HG02571 (cell line): ENCODE measurements around the gene SMTNL2.
"Not testable (repeated sequence)": the region's sequence is repeated elsewhere in the genome, so short reads cannot be mapped to it uniquely, and the experiment has no call there.

ENCODE experiments used
- ATAC-seq: cut with Tn5 transposase; IDR thresholded peaks from one replicate; pipeline ENCODE4 v1.9.1; 2021; ENCODE audit warnings: mild to moderate bottlenecking, moderate library complexity; ENCODE audit not compliant: unreplicated experiment

Gene SMTNL2

DNA sequence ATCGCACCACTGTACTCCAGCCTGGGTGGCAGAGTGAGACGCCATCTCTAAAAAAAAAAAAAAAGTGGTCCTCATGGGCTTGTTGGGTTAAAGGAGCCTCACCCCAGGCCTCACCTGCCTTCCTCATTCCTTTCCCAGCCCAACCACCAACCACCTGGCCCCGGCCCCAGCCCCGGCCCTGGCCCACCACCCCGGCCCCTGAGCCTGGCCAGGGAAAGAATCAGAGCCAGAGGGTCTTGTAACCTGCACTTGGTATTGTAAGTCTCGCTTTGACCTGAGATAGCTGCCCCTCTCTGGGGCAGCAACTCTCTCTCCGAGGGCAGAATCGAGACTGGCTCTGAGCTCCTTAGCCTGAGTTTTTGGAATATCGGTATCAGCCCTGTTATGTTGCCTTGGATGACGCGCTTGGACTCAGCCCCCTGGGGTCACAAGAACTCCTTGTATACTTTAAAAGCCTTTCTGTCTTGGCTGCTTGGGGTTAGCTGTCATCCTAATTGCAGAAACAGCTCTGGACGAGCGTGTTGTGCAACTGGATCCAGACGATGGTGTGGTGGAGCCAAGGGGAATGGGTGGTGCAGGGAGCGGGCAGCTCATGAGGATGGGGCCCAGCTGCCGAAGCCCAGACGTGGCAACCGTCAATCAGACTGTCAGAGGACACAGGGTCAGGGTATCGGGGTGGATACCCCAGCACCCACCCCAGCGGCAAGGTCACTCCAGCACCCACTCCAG, 14.6 kb downstream of the SMTNL2 start:
- ATAC-seq = no peak

DNA sequence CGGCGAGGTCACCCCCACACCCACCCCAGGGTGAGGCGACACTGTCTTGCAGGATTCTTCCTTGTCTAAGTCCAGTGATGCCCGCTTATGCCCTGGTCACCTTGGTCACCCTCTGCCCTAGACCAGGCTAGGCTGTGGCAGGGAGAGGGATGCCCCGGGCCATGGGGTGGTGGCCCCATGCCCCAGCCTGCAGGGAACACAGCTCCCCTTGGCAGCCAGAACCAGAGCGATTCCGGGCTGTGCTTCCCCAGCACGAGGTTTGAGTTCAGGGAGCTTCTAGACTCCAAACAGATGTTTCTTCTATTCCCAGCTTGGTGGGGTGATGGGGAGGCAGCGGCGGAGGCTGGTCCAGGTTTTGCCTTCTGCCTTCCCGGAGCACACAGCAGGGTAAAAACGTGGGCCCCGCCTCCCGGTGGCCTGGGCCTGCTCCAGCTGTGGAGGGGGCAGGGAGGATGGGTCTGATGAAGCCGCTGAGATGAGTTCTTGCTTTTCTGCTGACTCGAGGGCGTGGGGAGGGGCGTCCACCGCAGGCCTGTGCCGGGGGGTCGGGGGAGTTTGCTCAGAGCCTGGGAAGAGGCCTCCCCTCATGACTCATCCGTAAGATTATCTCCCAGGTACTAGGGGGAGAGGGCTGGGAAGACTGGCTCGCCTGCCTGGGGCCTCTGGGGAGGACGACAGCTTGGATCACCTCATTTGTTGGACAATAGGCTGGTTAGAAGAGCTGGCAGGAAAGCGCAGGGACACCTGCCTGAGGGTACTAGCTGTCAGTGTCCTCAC, 15.4 kb downstream of the SMTNL2 start:
- no peak for ATAC-seq

DNA sequence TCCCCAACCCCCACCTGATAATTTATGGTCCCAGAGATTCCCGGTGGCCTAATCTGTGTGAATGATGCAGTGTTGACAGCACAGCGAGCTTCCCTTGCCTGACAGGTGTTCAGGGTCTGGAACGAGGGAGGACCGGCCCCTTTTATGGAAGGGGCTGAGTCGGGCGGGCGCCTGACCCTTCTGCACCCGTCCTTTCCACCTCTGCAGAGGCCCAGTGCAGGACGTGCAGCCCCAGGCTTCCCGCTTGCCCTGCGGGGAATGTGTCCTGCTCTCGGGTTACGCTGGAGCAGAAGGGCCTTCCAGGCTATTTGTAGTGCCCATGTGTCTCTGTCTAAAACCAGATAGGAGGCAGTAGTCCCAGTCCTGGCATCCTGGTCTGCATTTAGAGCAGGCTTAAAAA, 16.2 kb downstream of the SMTNL2 start:
- no peak for ATAC-seq

DNA sequence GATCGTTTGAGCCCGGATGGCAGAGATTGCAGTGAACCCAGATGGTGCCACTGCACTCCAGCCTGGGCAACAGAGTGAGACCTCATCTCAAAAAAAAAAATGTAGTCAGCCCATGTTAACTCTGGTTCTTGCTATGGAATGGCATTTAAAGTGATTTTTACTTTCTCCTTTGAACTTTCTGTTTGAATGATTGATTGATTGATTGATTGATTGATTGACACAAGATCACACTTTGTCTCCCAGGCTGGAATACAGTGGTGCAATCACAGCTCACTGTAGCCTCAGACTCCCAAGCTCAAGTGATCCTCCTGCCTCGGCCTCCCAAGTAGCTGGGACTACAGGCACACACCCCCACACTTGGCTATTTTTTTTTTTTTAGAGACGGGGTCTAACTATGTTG, 17.0 kb downstream of the SMTNL2 start:
- ATAC-seq = no peak

DNA sequence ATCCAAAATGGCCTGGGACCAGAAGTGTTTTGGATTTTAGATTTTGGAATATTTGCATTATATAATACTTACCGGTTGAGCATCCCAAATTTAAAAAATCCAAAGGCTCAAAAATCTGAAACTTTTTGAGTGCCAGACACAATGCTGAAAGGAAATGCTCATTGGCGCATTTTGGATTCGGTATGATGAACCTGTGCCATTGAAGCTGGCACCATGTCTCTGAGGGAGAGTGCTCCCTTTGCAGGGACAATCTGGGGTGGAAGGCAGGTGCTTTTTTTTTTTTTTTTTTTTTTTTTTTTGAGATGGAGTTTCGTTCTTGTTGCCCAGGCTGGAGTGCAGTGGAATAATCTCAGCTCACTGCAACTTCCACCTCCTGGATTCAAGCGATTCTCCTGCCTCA, 17.7 kb downstream of the SMTNL2 start:
- ATAC-seq = no peak

- no peak for ATAC-seq
These were observed 19.8 kb downstream of the SMTNL2 start for GRCh38 chr17:4604111-4604644.

DNA sequence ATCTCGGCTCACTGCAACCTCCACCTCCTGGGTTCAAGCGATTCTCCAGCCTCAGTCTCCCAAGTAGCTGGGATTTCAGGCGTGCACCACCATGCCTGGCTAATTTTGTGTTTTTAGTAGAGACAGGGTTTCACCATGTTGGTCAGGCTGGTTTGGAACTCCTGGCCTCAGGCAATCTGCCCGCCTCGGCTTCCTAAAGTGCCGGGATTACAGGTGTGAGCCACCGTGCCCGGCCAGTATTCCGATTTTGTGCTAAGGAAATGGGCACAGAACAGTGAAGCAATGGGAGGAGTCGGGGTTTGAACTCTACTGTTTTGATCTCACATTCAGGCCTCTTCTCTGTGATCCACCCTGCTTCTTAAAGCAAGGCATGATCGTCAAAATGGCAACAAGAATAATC, 20.4 kb downstream of the SMTNL2 start:
- not testable (repeated sequence) for ATAC-seq

DNA sequence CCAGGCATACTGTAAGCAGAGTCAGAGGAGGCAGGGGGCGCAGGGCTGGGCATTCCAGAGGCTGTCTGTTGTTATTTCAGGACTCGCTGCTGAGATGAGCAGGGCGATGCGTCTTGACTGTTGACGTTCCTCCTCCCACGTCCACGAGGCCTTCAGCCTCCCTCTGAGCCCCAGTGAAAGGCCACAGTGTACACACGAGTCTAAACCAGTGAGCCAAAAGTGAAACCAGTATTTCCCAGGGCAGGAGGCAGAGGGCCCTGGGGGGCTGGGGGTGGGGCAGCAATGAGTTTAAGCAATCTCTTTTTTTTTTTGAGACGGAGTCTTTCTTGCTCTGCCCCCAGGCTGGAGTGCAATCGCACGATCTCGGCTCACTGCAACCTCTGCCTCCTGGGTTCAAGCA, 21.5 kb downstream of the SMTNL2 start:
- no peak for ATAC-seq

DNA sequence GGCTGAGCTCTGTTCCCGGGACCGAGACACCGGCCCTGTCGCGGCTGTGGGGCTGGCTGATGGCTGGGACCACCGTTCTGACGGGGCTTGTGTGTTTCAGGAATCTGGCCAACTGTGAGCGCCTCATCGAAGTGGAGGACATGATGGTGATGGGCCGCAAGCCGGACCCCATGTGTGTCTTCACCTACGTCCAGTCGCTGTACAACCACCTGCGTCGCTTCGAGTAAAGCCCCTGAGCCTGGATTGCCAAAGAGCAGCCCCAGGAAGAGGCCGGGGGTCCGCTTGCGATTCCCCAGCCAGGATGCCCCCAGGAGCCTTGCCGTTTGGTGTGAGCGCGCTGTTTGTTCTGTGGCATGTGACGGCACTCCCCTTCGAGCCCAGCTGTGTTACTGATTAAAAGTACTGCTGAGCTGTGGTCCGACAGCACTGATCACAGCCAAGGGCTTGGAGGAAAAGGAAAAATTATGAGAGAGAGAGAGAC, 23.0 kb downstream of the SMTNL2 start:
- no peak for ATAC-seq

- ATAC-seq = no peak
These were observed 23.5 kb downstream of the SMTNL2 start for GRCh38 chr17:4607773-4608187.

DNA sequence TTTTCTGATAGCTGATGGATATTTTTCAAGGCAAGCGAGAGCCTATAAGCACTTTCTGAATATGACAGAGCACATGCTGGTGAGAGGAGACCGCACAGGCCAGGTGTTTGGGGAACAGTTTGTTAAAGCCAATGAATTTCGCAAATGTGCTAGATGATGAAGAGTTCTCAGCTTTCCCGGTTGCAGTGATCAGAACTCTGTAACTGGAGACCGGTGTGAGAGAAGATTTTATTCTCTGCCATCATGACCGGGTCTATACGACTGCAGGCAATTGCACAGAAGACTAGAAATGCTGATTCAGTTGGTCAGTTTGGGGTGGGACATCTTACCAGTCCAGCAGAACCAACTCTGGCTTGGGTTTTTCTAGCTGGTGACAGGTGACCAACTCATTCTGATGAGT, 25.4 kb downstream of the SMTNL2 start:
- ATAC-seq = no peak

- no peak for ATAC-seq
These were observed 25.8 kb downstream of the SMTNL2 start for GRCh38 chr17:4610162-4610561.

DNA sequence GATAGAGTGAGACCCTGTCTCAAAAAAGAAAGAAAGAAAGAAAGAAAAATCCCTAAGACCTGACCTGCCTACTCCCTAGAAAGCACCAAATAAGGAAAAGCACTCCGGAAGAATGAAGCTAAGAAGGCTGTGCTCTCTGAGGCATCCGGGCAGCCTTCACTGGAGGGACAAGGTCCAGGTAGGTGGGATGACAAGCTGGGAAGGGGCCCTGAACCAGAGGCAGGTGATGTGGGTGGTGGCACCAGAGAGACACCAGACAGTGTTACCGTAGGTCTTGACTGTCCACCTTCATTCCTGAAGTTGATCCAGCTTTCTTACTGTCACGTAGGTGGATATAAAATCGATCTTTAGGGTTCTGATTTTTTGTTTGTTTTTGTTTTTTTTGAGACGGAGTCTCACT, 26.3 kb downstream of the SMTNL2 start:
- ATAC-seq = no peak

- no peak for ATAC-seq
These were observed 32.1 kb downstream of the SMTNL2 start for GRCh38 chr17:4616476-4616875.

GRCh38 chr17:4617090-4617489, 32.8 kb downstream of the SMTNL2 start:
- ATAC-seq = no peak

- ATAC-seq = no peak
These were observed 33.4 kb downstream of the SMTNL2 start for GRCh38 chr17:4617590-4618351.

DNA sequence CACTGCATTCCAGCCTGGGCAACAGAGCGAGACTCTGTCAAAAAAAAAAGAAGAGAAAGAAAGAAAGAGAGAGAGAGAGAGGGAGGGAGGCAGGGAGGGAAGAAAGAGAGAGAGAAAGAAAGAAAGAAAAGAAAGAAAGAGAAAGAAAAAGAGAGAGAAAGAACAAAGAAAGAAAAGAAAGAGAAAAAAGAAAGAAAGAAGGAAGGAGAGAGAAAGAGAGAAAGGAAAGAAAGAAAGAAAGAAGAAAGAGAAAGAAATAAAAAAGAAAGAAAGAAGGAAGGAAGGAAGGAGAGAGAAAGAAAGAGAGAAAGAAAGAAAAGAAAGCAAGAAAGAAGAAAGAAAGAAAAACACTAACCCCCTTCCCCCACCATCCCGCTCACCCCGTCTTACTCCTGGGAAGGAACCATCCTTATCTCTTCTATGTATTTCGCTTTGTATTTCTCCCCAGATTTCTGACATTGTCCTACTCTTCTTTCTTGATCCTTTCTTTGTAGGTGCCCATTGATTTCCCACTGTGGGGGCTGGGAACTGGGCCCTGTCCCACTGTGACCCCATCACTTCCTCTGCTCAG, 36.3 kb downstream of the SMTNL2 start:
- ATAC-seq = no peak

DNA sequence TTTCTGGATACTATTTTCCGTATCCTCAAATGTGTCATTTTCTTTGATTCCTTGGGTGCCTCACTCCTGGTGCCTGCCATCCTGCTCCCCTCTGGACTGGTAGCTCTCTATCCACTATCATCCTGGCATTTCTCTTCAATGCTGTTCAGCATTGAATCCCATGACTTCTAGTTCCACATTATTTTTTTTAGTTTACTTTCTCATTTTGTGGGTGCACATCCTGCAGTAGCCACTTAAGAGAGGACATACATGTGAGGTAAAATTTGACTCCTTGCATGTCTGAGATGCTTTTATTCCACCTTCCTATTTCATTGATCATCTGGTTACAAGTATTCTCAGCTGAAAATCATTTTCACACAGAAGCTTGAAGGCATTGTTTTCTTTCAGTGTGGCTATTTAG, 38.0 kb downstream of the SMTNL2 start:
- ATAC-seq = no peak

DNA sequence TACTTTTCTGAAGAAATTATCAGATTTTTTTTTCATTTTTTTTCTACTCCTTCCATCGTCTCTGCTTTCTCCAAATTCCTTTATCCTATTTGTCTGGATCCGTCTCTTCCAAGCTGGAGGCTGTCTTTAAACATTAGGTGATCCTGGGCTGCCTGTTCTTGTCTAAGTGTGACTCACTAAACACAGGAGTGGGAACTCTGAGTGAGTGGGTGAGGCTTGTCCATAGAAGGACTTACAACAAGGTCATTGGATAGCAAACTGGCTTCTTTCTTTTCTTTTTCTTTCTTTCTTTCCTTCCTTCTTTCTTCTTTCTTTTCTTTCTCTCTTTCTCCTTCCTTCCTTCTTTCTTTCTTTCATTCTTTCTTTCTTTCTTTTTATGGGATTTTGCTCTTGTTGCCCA, 38.9 kb downstream of the SMTNL2 start:
- no peak for ATAC-seq

- not testable (repeated sequence) for ATAC-seq
These were observed 40.2 kb downstream of the SMTNL2 start for GRCh38 chr17:4624451-4624911.

GRCh38 chr17:4625181-4625617, 40.9 kb downstream of the SMTNL2 start:
- no peak for ATAC-seq
